AG10803 (cell line): ENCODE measurements around the gene CACNG3.
A peak's percentile ranks its signal among the peaks of the same experiment; 100 is the strongest.

Source experiments
- DNase-seq: peaks from one replicate; pipeline ENCODE4 v3.0.0; 2010; ENCODE audit warnings: low read depth
- H3K4me3 ChIP-seq: 2 replicates; pipeline ENCODE4 v1.5.1; 2011; ENCODE audit warnings: mild to moderate bottlenecking, low read length, control low read depth
- TF ChIP-seq, protein P1 (sequence below): conservative IDR thresholded peaks from 2 replicates; pipeline ENCODE4 v1.5.1; 2011; ENCODE audit warnings: mild to moderate bottlenecking, low read length, control low read depth, inconsistent platforms

Gene CACNG3

GRCh38 chr16:24255456-24256371 lies at the start of gene CACNG3:
CACNG3 (plus strand) TSS chr16:24256335; CDS start chr16:24256755, 420 bp downstream.
- TF ChIP-seq, protein P1, sequence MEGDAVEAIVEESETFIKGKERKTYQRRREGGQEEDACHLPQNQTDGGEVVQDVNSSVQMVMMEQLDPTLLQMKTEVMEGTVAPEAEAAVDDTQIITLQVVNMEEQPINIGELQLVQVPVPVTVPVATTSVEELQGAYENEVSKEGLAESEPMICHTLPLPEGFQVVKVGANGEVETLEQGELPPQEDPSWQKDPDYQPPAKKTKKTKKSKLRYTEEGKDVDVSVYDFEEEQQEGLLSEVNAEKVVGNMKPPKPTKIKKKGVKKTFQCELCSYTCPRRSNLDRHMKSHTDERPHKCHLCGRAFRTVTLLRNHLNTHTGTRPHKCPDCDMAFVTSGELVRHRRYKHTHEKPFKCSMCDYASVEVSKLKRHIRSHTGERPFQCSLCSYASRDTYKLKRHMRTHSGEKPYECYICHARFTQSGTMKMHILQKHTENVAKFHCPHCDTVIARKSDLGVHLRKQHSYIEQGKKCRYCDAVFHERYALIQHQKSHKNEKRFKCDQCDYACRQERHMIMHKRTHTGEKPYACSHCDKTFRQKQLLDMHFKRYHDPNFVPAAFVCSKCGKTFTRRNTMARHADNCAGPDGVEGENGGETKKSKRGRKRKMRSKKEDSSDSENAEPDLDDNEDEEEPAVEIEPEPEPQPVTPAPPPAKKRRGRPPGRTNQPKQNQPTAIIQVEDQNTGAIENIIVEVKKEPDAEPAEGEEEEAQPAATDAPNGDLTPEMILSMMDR, result no peak
- no peak within 1 kb of the TSS for H3K4me3 ChIP-seq
- DNase-seq, result peak; percentile 3

- DNase-seq, result no peak
- no peak overlapping the region for H3K4me3 ChIP-seq
- TF ChIP-seq, protein P1, result no peak
These were observed 49.2 kb upstream of the CACNG3 start for GRCh38 chr16:24206926-24207325.

DNA sequence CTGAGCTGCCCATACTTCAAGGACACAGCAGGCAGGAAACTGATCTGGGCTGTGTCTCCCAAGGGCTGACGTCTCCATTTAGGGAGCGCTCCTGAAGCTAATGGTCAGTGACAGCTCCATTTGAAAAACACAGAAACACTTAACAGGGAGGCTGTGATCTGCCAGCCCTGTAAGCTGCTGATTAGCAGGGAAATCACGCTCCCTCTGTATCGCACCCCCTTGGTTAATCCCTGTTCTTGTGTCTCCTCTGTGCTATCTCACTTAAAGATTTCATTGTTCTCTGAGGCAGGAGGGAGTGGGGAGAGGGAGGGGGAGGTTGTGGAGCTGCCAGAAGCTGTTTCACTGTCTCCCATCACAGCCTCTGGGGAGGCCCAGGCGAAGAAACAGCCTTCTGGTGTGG lies 47.4 kb upstream of the CACNG3 start:
- no peak for DNase-seq
- TF ChIP-seq, protein P1, result no peak

GRCh38 chr16:24214992-24215391 lies 41.1 kb upstream of the CACNG3 start:
- no peak overlapping the region for H3K4me3 ChIP-seq
- no peak for DNase-seq
- TF ChIP-seq, protein P1, result no peak

More for the DNA sequence above, 47.4 kb upstream of the CACNG3 start:
- no peak overlapping the region for H3K4me3 ChIP-seq

DNA sequence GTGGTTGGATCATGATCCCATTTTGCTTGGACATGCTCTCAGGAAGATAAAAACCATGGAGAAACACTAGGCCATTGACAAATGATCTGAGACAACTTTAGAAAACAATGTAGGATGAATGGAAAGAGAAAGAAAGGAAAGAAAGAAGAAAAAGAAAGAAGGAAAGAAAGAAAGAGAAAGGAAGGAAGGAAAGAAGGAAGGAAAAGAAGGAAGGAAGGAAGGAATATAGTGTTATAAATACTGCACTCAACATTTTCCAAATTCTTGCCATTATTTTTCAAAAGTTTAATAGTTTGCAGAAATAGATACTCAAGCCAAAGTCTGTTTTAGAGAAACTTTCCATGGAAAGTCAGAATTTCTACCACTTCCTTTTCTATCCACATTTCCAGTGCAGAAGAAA lies 39.2 kb upstream of the CACNG3 start:
- TF ChIP-seq, protein P1, result no peak
- DNase-seq, result no peak

GRCh38 chr16:24217461-24217860 lies 38.7 kb upstream of the CACNG3 start:
- TF ChIP-seq, protein P1, result no peak
- no peak overlapping the region for H3K4me3 ChIP-seq
- DNase-seq, result no peak

More for the DNA sequence above, 39.2 kb upstream of the CACNG3 start:
- no peak overlapping the region for H3K4me3 ChIP-seq

DNA sequence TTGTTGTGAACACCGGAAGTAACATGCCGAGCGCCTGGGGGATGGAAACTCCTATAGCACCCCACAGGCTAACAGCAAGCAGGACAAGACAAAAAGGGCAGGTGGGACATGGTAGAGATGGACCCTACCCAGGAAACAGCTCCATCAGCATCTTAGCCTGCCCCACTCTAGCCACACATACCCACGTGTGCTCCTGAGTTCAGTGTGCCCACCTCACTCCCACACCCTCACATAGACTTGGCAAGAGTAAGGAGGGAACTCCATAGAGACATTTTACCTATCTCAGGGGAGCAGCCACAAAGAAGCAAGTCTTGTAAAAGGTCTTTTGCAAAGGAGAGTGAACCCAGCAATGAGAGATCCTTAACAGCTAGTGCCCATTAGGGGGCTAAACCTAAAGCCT lies 37.8 kb upstream of the CACNG3 start:
- no peak for DNase-seq
- no peak overlapping the region for H3K4me3 ChIP-seq

More for the DNA sequence above, 37.8 kb upstream of the CACNG3 start:
- TF ChIP-seq, protein P1, result no peak
